ENCODE results near the gene MALRD1. TPM values are rescaled to one million over a fixed set of nuclear protein-coding genes. Genes with fewer than 3 reads are reported as not detected.

MALRD1 gene
- total RNA-seq, 4 donors from 2014 or later: 0.23 TPM; not detected in 3

DNA sequence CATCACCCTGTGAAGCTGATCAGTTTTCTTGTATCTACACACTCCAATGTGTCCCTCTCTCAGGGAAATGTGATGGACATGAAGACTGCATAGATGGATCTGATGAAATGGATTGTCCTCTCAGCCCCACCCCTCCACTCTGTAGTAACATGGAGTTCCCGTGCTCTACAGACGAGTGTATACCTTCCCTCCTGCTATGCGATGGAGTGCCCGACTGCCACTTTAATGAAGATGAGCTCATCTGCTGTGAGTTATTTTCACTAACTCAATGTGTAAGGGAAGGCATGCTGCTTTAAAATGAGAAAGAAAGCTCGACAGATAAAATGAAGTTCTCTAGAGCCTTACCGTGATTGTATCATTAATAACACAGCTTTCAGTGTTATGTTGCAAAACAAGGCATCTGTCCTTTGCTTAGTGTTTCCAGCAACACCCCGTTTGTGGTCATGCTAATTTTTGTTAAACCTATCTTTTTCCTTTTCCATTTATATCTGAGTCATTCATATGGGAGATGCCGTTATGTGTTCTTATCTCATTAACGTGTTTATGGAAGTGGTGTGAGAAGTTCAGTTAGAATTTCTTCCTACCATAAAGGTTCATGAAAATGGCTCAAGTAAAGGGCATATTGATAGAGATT is 546.7 kb downstream of the MALRD1 start:
- TF ChIP-seq, protein P1, sequence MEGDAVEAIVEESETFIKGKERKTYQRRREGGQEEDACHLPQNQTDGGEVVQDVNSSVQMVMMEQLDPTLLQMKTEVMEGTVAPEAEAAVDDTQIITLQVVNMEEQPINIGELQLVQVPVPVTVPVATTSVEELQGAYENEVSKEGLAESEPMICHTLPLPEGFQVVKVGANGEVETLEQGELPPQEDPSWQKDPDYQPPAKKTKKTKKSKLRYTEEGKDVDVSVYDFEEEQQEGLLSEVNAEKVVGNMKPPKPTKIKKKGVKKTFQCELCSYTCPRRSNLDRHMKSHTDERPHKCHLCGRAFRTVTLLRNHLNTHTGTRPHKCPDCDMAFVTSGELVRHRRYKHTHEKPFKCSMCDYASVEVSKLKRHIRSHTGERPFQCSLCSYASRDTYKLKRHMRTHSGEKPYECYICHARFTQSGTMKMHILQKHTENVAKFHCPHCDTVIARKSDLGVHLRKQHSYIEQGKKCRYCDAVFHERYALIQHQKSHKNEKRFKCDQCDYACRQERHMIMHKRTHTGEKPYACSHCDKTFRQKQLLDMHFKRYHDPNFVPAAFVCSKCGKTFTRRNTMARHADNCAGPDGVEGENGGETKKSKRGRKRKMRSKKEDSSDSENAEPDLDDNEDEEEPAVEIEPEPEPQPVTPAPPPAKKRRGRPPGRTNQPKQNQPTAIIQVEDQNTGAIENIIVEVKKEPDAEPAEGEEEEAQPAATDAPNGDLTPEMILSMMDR (IDR thresholded peaks at IDR 0.05): no peak
- no peak for TF ChIP-seq POLR2A (IDR thresholded peaks at IDR 0.05)
- DNase-seq (ENCODE audit: low spot score in 2 of 2): no peak
- intact Hi-C loops (cut with DNase I; ENCODE audit: low total_unique reads): no loop called here
- 89 to 93% methylated on average over 9 of the region's 9 CpGs for WGBS, 2 donors
- no peak overlapping the region for H3K4me3 ChIP-seq (ENCODE audit: low read depth, poor library complexity, severe bottlenecking)

DNA sequence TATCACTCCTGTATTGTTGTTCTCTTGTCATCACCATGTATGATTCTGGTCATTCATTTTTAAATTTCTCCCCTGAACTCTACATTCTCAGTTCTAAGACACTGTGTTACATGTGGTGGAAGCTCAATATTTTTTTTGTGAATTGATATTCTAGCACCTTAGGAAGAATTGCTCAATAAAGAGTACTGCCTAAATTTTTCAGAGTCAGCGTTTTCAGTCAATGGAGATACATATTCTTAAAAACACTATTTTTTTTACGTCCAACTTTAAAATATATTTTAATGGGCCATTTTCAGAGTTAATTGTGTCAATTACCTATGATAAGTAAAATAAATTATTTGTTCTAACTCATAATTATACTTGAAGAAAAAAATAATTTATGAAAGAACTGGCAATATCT is 557.2 kb downstream of the MALRD1 start:
- WGBS, 2 donors: 88 to 94% methylated on average over 2 of the region's 2 CpGs
- DNase-seq (ENCODE audit: low spot score in 2 of 2): no peak
- no peak overlapping the region for H3K4me3 ChIP-seq (ENCODE audit: low read depth, poor library complexity, severe bottlenecking)
- TF ChIP-seq POLR2A (IDR thresholded peaks at IDR 0.05): no peak
- TF ChIP-seq, protein P1 (IDR thresholded peaks at IDR 0.05): no peak
- intact Hi-C loops (cut with DNase I; ENCODE audit: low total_unique reads): no loop called here

DNA sequence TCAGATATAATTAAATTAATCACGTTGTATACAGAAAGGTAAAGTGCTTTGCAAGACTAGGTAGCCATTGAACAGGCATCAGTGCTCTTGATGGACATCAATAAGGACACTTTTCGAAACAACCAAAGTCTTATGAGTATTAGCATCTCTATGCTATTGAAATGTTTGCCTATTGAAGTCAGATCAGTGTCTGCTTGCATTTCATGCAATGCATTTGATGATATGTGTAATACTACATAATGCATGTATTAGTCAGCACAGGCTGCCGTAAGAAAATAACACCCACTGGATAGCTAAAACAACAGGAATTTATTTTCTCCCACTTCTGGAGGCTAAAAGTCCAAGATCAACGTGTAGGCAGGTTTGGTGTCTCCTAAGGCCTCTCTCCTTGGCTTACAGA is 558.4 kb downstream of the MALRD1 start:
- TF ChIP-seq, protein P1 (IDR thresholded peaks at IDR 0.05): no peak
- TF ChIP-seq POLR2A (IDR thresholded peaks at IDR 0.05): no peak
- H3K4me3 ChIP-seq (ENCODE audit: low read depth, poor library complexity, severe bottlenecking): no peak overlapping the region
- WGBS, 2 donors: 87 to 88% methylated on average over 4 of the region's 4 CpGs
- no peak for DNase-seq (ENCODE audit: low spot score in 2 of 2)
- intact Hi-C loops (cut with DNase I; ENCODE audit: low total_unique reads): no loop called here

DNA sequence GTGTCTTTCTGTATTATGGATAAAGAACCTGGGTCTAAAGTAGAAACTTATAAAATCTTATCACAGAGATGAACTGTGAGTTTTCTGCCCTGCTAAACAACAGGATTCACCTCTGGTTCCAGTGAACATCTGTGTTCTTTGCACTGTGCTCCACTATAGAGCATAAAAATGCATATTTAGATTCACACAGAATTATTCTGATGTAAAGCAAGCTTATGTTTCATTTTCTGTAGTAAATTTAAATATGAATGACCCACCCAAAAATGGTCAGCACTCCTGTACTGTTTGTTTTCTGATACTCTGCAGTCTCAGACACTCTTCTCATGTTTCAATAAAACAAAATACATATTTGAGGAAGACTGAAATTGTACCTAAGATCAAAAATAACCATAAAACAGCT is 563.2 kb downstream of the MALRD1 start:
- TF ChIP-seq, protein P1 (IDR thresholded peaks at IDR 0.05): no peak
- no peak for TF ChIP-seq POLR2A (IDR thresholded peaks at IDR 0.05)
- H3K4me3 ChIP-seq (ENCODE audit: low read depth, poor library complexity, severe bottlenecking): no peak overlapping the region
- DNase-seq (ENCODE audit: low spot score in 2 of 2): no peak
- intact Hi-C loops (cut with DNase I; ENCODE audit: low total_unique reads): no loop called here

DNA sequence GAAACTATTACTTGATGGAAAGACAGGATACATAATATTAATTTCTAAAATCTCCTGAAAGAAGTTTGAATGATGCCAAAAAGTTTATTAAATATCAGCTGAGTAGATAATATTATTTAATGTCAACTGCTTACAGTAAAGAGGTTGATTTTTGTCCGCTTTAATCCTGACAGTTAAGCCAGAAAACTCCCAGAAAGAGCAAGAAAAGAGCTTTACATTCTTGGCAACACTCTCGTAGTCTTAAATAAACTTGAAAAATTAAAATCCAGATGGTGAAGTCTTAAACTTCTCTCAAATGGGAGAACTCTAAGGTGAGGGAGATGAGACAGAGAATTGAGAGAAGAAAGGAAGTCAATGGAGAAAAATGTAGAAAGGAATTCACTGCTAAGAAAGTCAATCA is 568.4 kb downstream of the MALRD1 start:
- intact Hi-C loops (cut with DNase I; ENCODE audit: low total_unique reads): no loop called here
- TF ChIP-seq, protein P1 (IDR thresholded peaks at IDR 0.05): no peak
- TF ChIP-seq POLR2A (IDR thresholded peaks at IDR 0.05): no peak
- WGBS, 2 donors: 75 to 83% methylated on average over 2 of the region's 2 CpGs
- no peak overlapping the region for H3K4me3 ChIP-seq (ENCODE audit: low read depth, poor library complexity, severe bottlenecking)
- DNase-seq (ENCODE audit: low spot score in 2 of 2): no peak

DNA sequence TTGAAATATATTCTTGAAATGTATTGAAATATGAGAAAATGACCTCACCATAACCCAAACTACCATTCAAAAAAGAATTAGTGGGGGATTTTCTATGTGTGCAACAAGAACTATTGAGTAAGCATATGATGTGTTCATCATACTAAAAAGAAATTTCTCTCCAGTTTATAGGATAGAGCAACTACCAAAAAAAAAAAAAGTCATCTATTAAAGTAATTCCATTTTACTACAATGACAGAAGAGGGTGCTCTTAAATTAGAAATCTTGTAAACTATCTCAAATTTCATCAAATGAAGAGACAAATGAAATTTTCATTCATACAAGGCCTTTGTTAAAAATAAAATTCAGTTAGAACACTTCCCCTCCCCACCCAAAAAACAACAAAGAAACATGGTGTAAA is 572.2 kb downstream of the MALRD1 start:
- no peak overlapping the region for H3K4me3 ChIP-seq (ENCODE audit: low read depth, poor library complexity, severe bottlenecking)
- intact Hi-C loops (cut with DNase I; ENCODE audit: low total_unique reads): no loop called here
- TF ChIP-seq, protein P1 (IDR thresholded peaks at IDR 0.05): no peak
- TF ChIP-seq POLR2A (IDR thresholded peaks at IDR 0.05): no peak
- DNase-seq (ENCODE audit: low spot score in 2 of 2): no peak

All from lower leg skin (tissue), 4 donors.